DMS 273 (cell line): ENCODE data around the gene SLC25A51.
"Not testable (repeated sequence)": the region's sequence is repeated elsewhere in the genome, so short reads cannot be mapped to it uniquely, and the experiment has no call there.

Source experiments
- DNase-seq: peaks from one replicate; lab custom pipeline; 2025; ENCODE audit not compliant: unreplicated experiment; lab: John Stamatoyannopoulos, UW

Gene SLC25A51

DNA sequence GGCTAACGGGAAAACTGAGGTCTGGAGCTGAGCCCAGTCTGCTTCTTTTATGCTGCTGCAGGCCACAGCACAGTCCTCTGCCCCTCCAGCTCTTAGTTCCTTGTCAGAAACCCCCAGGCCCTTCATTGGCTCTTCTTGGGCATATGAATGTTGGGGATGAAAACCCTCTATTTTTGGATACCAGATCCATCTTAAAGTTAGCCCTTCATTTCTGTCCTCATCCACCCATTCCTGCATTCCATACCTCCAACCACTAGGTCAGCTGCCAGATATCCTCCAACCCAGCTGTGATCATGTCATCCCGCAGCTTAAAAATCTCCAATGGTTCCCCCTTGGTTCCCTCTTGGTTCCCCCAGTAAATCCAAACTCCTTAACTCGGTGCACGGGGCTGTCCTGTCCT is 1.8 kb upstream of the SLC25A51 start:
- no peak for DNase-seq

DNA sequence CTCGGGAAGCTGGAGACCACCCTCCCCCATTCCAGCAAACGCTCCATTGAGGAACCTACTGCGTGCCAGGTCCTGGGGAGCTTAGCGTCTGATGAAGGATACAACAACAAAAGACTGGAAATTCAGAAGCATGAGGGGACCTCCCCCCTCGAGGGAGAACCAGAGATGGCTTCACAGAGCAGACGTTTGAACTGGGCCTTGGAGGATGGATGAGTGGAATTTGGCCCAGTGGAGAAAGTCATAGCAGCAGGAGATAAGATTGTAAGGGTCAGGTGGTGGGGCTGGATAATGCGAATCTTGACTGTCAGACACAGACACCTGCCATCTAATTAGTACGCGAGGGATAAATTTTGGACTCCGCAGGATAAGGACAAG is 1.2 kb upstream of the SLC25A51 start:
- DNase-seq: no peak

- peak; percentile 67 for DNase-seq
These were observed 661 bp upstream of the SLC25A51 start for GRCh38 chr9:37904445-37905130.

- DNase-seq: peak; percentile 69
These were observed 906 bp downstream of the SLC25A51 start for GRCh38 chr9:37902796-37903646.

DNA sequence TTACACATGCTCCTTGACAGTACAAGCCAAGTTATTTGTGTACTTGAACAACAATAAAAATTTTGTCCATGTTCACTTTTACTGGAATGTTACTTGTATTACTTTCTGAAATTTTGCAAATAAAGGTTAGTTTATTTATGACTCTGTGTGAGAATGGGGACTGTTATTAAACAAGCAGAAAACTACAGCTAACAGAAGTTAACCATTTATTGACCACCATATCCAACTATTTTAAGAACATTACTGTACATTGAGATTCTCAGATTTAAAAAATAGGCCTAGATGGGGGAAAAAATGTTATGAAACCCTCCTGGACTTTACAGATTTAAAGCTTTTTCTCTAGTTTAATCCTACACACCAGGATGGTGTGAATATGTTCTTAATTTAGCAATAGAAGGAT is 1.8 kb downstream of the SLC25A51 start:
- DNase-seq: no peak

GRCh38 chr9:37899041-37899440 is 4.9 kb downstream of the SLC25A51 start:
- DNase-seq: no peak

GRCh38 chr9:37897665-37898064 is 6.3 kb downstream of the SLC25A51 start:
- DNase-seq: no peak

- DNase-seq: no peak
These were observed 11.9 kb downstream of the SLC25A51 start for GRCh38 chr9:37892063-37892462.

- DNase-seq: not testable (repeated sequence)
These were observed 12.9 kb downstream of the SLC25A51 start for GRCh38 chr9:37891042-37891441.

DNA sequence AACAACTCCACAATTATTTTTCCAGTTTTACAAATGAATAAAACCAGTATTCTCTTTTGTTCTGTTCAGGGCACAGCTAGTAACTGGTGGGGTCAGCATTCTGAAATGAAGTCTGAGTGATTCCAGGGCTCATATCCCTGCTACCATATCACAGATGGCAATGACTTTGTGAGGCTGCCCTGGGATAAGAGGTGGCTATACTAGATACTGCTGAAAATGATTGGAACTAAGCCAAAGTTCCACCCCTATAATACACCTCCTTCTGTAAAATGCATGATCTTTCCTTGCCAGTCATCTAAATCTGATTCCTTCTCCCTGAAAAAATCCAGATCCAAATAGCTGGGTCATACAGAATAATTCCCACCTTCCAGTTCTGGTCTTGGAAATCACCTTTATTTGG is 14.4 kb downstream of the SLC25A51 start:
- DNase-seq: no peak

DNA sequence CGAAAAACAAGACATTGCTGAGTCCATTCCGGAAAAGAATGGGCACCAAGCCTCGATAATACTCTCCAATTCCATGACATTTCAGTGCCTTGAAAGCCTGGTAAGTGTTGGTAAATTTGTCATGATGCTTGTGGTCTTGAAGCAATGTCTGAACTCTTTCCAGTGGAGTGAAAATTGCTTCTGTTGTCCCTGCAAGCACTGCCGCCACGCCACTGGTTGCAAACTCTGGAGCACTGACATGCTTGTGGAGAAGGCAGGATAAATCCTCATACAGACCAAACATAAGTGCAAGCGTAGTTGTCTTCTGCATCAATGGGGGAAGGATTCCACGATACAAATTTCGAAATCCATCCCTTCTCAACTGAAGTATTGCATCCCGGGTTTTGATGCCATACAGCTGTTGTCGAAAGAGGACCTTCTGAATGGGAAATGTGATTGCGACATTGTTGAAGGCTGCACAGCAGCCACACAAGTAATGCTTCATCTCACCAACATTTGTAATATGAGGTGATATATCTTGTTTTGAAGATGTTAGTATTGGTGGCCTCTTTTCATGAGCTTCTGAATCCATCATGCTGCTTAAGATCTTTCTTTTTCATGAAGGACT is 15.8 kb downstream of the SLC25A51 start:
- not testable (repeated sequence) for DNase-seq

GRCh38 chr9:37880916-37881479 is 22.9 kb downstream of the SLC25A51 start:
- no peak for DNase-seq

DNA sequence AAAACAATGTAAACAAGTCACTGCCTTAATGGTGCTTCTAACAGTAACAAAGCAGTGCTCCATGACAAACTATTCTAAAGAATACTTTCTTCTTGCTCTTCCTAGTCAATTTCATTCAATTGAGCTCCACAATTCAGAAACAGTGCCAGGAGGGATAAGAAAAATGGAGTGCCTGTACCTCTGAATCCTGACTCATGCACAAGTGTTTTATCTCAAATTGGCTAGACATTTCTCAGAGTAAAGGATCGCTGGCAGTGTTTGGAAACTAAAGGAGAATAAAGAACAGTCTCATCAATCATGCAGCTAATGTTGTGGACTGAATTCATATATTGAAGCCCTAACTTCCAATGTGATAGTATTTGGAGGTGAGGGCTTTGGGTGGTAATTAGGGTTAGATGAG is 27.6 kb downstream of the SLC25A51 start:
- no peak for DNase-seq

GRCh38 chr9:37873955-37874354 is 30.0 kb downstream of the SLC25A51 start:
- DNase-seq: no peak

DNA sequence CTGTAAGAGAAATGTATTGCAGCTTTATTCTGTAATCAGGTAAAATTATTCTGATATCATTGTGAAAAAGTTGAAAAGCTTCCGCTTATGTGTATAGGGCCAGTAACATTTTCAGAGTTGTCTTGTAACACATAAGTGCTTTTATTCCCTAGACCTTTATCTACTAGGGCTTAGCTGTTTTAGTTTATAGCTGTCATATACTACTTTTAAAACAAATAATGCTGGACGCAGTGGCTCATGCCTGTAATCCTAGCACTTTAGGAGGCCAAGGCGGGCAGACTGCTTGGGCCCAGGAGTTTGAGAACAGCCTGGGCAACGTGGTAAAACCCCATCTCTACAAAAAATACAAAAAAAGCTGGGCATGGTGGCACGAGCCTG is 33.1 kb downstream of the SLC25A51 start:
- DNase-seq: no peak

DNA sequence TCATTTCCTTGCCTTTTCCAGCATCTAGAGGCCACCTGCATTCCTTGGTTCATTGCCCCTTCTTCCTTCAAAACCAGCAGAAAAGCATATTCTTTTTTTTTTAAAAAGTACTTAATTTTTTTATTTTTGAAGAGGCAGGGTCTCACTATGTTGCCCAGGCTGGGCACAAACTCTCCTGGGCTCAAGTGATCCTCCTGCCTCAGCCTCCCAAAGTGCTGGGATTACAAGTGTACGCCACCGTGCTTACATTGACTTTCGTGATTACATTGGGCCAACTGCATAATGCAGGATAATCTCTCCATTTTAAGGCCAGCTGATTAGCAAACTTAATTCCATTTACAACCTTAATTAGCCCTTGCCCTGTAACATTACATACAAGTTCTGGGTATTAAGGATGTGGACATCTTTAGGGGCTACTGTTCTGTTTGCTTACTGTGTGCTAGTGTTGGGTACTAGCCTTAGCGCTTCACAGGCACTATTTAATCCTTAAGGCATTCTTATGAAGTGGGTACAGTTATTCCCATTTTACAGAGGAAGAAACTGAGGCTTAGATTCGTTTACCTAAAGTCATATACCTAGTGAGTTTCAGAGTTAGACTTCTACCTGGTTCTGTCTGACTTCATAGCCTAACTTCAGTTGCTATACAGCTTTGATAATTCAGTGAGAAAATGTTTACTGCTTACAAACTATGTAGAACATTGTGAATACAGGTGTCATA is 33.7 kb downstream of the SLC25A51 start:
- no peak for DNase-seq

DNA sequence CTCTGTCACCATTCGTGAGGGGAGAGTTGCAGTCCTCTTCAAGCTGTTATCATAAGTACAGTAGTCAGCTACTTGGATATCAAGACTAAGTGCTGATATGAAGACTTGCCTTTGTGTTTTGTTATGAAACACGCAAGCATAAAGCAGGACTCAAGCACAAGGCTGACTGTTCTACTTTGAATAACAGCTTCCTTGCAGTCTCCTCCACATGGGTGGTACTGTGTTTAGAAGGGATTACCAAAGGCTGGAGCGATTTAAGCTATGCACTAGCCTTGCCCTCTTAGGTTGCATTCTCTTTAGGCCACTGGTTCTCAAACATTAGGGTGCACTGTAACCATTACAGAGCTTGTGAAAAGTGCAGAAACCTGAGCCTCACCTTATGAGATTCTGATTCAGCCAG is 41.4 kb downstream of the SLC25A51 start:
- no peak for DNase-seq

GRCh38 chr9:37859043-37859442 is 44.9 kb downstream of the SLC25A51 start:
- DNase-seq: peak; percentile 10

- no peak for DNase-seq
These were observed 47.4 kb downstream of the SLC25A51 start for GRCh38 chr9:37856551-37856950.

DNA sequence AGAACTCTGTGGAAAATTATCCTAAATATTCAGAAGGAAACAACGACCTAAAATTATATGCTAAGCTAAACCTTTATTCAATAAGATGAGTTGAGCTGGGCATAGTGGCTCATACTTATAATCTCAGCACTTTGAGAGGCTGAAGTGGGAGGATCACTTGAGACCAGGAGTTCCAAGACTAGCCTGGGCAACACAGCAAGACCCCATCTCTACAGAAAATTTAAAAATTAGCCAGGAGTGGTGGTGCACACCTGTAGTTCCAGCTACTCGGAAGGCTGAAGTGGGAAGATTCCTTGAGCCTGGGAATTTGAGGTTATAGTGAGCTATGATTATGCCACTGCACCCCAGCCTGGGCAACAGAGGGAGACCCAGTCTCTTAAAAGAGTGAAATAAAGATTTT is 51.7 kb downstream of the SLC25A51 start:
- DNase-seq: no peak

DNA sequence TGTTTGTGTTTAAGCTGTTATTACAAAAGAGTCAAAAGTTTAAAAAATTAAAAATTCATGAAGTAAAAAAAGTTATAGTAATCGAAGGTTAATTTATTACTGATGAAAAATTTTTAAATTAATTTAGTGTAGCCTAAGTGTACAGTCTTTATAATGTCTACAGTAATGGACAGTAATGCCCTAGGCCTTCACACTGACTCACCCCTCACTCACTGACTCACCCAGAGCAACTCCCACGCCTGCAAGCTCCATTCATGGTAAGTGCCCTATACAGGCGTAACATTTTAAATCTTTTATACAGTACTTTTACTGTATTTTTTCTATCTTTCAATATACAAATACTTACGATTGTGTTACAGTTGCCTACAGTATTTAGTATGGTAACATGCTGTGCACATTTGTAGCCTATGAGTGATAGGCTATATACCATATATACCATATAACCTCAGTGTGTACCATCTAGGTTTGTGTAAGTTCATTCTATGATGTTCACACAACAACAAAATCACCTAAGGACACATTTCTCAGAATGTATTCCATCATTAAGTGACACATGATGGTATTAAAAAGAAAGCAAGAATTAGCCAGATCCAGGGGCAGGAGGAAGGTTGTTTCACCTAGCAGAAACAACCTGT is 63.2 kb downstream of the SLC25A51 start:
- no peak for DNase-seq
